Aorta (tissue), 5 donors: ENCODE measurements around the gene RPS16. TPM values are rescaled to one million over a fixed set of nuclear protein-coding genes. Genes with fewer than 3 reads are reported as not detected.

ENCODE experiments used
- ATAC-seq: fragments of 200-7000 bp; cut with Tn5 transposase; one replicate; pipeline ENCODE4 v1.9.1; 2022; ENCODE audit warnings: moderate library complexity; ENCODE audit not compliant: low FRiP score
- DNase-seq, 2 donors: peaks; one replicate each; pipeline ENCODE4 v3.0.0-alpha.2; 2020
- H3K27ac ChIP-seq, 2 donors: one replicate each; pipeline ENCODE4 v1.5.1; 2013; ENCODE audit warnings: low read length in 2 of 2, mild to moderate bottlenecking in 2 of 2, moderate library complexity in 2 of 2, control low read depth in 1 of 2, inconsistent platforms in 1 of 2, low read depth in 1 of 2
- H3K27me3 ChIP-seq, 2 donors: one replicate each; pipeline ENCODE4 v1.6.1; 2013; ENCODE audit warnings: control low read depth in 1 of 2, low read length in 1 of 2, mild to moderate bottlenecking in 1 of 2, moderate library complexity in 1 of 2; ENCODE audit not compliant: insufficient read depth in 2 of 2, control insufficient read depth in 1 of 2
- H3K36me3 ChIP-seq, 2 donors: one replicate each; pipeline ENCODE4 v1.6.1; 2013; ENCODE audit warnings: control low read depth in 1 of 2, low read length in 1 of 2, mild to moderate bottlenecking in 1 of 2; ENCODE audit not compliant: insufficient read depth in 2 of 2, control insufficient read depth in 1 of 2
- H3K4me1 ChIP-seq, 2 donors: one replicate each; pipeline ENCODE4 v1.6.1; 2013; ENCODE audit warnings: low read length in 2 of 2, control low read depth in 1 of 2, mild to moderate bottlenecking in 1 of 2, moderate library complexity in 1 of 2; ENCODE audit not compliant: insufficient read depth in 2 of 2, control insufficient read depth in 1 of 2
- H3K4me3 ChIP-seq, 2 donors: one replicate each; pipeline ENCODE4 v1.5.1; 2013; ENCODE audit warnings: low read length in 2 of 2, control low read depth in 1 of 2, mild to moderate bottlenecking in 1 of 2
- H3K9me3 ChIP-seq: one replicate; pipeline ENCODE4 v1.6.1; 2013; ENCODE audit warnings: mild to moderate bottlenecking, low read length; ENCODE audit not compliant: control insufficient read depth
- WGBS, 2 donors: extraction: QIAGEN DNeasy Blood & Tissue Kit; methylation state at CpG; one replicate each; pipeline ENCODE4 v1.1.7; 2013; 5-methylcytosine and 5-hydroxymethylcytosine counted together
- intact Hi-C, 2 donors: fragments of 100-400 bp; cut with DNase I; formaldehyde crosslinking; loops; one replicate each; pipeline versions ENCODE4 v1.14.2 to v1.15.0; 2022
- polyA plus RNA-seq, 2 donors: library from polyadenylated mRNA; stranded (reverse); fragments of 200-250 nt; gene quantifications; one replicate each; pipeline ENCODE4 v1.2.3, GENCODE V29; 2013
- total RNA-seq, 2 donors: library from RNA; stranded (reverse); fragmentation: NEBNext Ultra II Directional; extraction: Animal tissue kit (Norgen Biotek cat#: 25700); gene quantifications; one replicate each; pipeline ENCODE4 v1.2.1, GENCODE V29; 2021
- donor health status: healthy with polysubstance abuse.
- donor health status: Bipolar disorder and iron deficiency.
- donor health status: DM: no; HTN: no; CAD: no.
- donor health status: DM: no; HTN: no; CAD: no.
- donor health status: DM: yes; HTN: yes; CAD: no.

The RPS16 gene
- total and polyA plus RNA-seq, 4 donors, result 1,268 to 4,459 (median 2,272) TPM

- Histone ChIP-seq H3K27ac (peak overlapping the region in 1 of 2 donors; percentile 86), H3K36me3 (no peaks in the 10 kb centered on the region), H3K4me3 (no peak overlapping the region), H3K9me3 (no peaks in the 10 kb centered on the region), H3K27me3 (no peaks in the 10 kb centered on the region), H3K4me1 (no peaks in the 10 kb centered on the region)
- peak; percentile 94 to 97 for DNase-seq
- intact Hi-C loops, result loop anchor here (1.0 to 5.0 kb wide), 3 partner anchors 13 to 135 kb away; partner anchors contain the start of genes EID2B (in 1 of the 2) and PLEKHG2 (in 1 of the 2)
- ATAC-seq, result peak; percentile 88
- 23 to 28% methylated on average over 15 to 17 of the region's 17 CpGs for WGBS, 2 donors
Measured at GRCh38 chr19:39397360-39398296, 38.1 kb downstream of the RPS16 start.

- H3K27me3 ChIP-seq, result no peaks in the 10 kb centered on the region
- H3K36me3 ChIP-seq, result peaks cover 0 to 3% of the 10 kb centered on the region in 2 donors
- ATAC-seq (peak; percentile 98), DNase-seq (peak; percentile 98)
- 0 to 1% methylated on average over 60 of the region's 60 CpGs for WGBS, 2 donors
- H3K9me3 ChIP-seq, result no peaks in the 10 kb centered on the region
- H3K4me1 ChIP-seq, result no peaks in the 10 kb centered on the region
- peak within 1 kb of the TSS; percentile 84 to 90 for H3K4me3 ChIP-seq
- intact Hi-C loops, result loop anchor here (1.0 to 5.0 kb wide), 2 partner anchors 46 to 49 kb away; partner anchors contain the start of genes RPS16 (in 1 of the 2) and SAMD4B (in 1 of the 2)
- H3K27ac ChIP-seq, result peak within 1 kb of the TSS; percentile 89 to 92
Measured at GRCh38 chr19:39390751-39391437, 44.9 kb downstream of the RPS16 start, which contains the start of the genes MED29 and PAF1. MED29 (plus strand) TSS chr19:39391378; CDS start chr19:39391423, 45 bp downstream. PAF1 (minus strand) TSS chr19:39391106; CDS start chr19:39390864, 242 bp downstream.

GRCh38 chr19:39390451-39390750 lies 45.3 kb downstream of the RPS16 start:
- no peaks in the 10 kb centered on the region for H3K4me1 ChIP-seq
- H3K9me3 ChIP-seq, result no peaks in the 10 kb centered on the region
- peak overlapping the region; percentile 14 to 84 for H3K4me3 ChIP-seq
- intact Hi-C loops, result loop anchor here in 1 of 2 donors (5.0 kb wide), 1 partner anchor 47 kb away; the partner anchor contains the start of gene RPS16
- WGBS, 2 donors, result 0 to 1% methylated on average over 10 of the region's 10 CpGs
- peak overlapping the region; percentile 85 to 89 for H3K27ac ChIP-seq
- ATAC-seq (no peak), DNase-seq (no peak)
- no peaks in the 10 kb centered on the region for H3K27me3 ChIP-seq
- peaks cover 0 to 3% of the 10 kb centered on the region in 2 donors for H3K36me3 ChIP-seq

DNA sequence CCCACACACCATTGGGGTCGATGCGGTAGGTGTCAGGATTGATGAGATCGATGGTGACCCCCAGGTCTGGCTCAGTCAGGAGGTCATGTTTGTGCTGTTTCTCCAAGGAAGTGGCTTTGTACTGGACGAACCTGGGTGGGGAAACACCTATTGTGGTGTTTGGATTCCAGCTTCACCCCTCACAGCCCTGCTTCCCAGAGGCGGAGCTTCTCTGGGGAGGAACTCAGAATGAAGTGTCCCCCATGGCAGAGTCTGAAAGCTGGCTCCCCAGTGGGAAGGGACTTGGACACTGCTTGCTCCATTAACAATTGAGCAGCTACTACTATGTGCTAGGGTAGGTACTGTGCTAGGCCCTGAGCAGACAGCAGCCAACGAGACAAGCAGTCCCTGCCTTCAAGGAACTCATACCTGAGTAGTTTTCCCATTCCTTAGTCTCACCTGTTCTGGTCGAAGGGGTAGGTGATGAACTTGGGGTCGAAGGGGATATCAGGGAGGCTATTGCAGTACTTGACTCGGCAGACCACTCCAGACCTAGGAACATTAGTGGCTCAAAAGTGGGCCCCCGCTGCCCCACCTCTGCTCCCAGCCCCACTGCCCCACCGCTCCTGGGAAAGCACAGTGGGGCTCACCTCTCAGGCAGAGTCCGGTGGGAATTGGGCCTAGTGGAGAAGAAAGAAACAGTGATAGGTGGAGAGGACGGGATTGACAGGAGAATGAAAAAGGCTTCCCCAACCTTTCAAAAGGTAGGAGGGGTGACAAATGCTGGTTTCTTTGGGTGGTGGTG lies 45.9 kb downstream of the RPS16 start:
- no peaks in the 10 kb centered on the region for H3K9me3 ChIP-seq
- H3K4me3 ChIP-seq, result no peak overlapping the region
- peaks cover 0 to 3% of the 10 kb centered on the region in 2 donors for H3K36me3 ChIP-seq
- 62 to 64% methylated on average over 13 of the region's 13 CpGs for WGBS, 2 donors
- no peak for DNase-seq
- peak overlapping the region in 1 of 2 donors; percentile 85 for H3K27ac ChIP-seq
- no peaks in the 10 kb centered on the region for H3K4me1 ChIP-seq
- no peak for ATAC-seq
- H3K27me3 ChIP-seq, result no peaks in the 10 kb centered on the region
- intact Hi-C loops, result loop anchor here in 1 of 2 donors (5.0 kb wide), 1 partner anchor 47 kb away; the partner anchor contains the start of gene RPS16

DNA sequence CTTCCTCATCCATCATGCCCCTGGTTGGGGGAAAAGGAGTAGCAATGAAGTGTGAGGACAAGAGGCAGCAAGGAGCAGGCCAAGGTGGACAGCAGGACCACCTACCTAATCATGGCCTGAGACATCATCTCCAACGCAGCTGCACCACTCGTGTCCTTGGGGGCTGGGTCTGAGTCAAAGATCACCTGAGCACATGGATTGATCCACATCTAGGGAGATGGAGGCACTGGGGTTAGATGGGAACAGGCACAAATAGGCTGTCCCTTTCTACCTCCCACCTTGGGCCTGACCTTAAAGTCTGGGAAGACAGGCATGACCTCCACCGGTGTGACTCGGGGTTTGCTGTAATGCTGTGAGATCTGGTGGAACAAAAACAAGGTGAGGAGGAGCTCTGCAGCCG lies 47.1 kb downstream of the RPS16 start:
- WGBS, 2 donors, result 81 to 84% methylated on average over 5 of the region's 5 CpGs
- DNase-seq (no peak), ATAC-seq (no peak)
- H3K36me3 ChIP-seq, result peaks cover 0 to 3% of the 10 kb centered on the region in 2 donors
- no peak overlapping the region for H3K4me3 ChIP-seq
- H3K4me1 ChIP-seq, result no peaks in the 10 kb centered on the region
- no peaks in the 10 kb centered on the region for H3K27me3 ChIP-seq
- H3K27ac ChIP-seq, result no peak overlapping the region
- no peaks in the 10 kb centered on the region for H3K9me3 ChIP-seq
- intact Hi-C loops, result no loop called here

DNA sequence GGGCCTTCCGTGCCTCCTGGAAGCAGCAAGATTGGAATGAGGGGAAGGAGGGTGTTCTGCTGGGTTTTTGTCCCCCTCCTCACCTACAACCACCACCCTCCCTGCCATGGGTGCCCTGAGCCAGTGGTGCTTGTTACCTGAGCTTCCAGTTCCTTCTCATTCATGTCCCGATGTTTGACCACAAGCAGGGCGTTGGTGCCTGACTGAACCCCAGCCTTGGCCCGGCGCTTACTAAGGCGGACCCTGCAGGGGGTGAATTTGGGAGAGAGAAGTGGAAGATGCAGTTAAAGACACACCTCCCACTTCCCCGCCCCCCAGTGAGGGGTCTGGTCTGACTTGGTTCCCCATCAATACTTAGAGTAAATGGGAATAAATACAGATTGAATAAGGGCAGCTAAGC lies 49.2 kb downstream of the RPS16 start:
- Histone ChIP-seq H3K27me3 (no peaks in the 10 kb centered on the region), H3K4me1 (no peaks in the 10 kb centered on the region), H3K4me3 (no peak overlapping the region), H3K27ac (no peak overlapping the region), H3K36me3 (peaks cover 0 to 5% of the 10 kb centered on the region in 2 donors), H3K9me3 (no peaks in the 10 kb centered on the region)
- DNase-seq (no peak), ATAC-seq (no peak)
- intact Hi-C loops, result no loop called here
- WGBS, 2 donors, result 82 to 86% methylated on average over 7 of the region's 7 CpGs

DNA sequence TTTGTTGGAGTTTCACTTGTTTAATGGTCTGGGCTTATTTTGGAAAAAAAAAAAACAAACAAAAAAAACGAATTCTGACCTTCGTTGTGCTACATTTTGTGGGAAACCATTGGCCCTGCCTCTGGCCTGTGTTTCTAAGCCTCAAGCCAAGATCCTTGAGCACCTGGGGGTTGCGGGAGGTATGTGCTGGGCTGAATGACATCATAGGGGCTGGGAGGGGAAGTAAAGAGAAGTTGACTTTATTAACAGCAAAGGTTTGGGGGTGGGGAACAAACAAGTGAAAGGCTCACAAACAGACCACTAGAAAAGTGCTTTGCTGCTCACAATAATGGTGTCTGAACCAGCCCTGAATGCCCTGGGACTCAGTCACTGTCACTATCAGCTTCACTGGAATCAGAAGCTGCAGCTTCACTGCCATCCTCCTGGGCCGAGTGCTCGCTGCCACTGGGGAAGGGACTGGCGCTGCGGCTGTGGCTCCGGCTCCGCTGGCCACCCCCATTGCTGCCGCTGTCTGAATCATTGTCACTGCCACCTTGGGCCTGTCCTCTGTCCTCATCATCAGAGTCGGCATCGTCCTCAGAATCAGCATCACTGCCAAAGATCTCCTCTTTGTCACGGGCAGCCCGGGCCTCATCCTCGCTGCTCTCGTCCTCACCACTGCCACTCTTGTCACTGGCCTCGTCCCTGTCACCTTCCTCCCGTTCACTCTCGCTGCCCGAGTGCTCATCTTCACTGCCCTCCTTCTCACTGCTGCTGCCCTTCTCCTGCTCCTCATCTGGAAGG lies 49.9 kb downstream of the RPS16 start:
- no peaks in the 10 kb centered on the region for H3K4me1 ChIP-seq
- ATAC-seq, result no peak
- intact Hi-C loops, result no loop called here
- H3K9me3 ChIP-seq, result no peaks in the 10 kb centered on the region
- DNase-seq, result no peak
- 74 to 76% methylated on average over 20 of the region's 20 CpGs for WGBS, 2 donors
- no peak overlapping the region for H3K4me3 ChIP-seq
- peaks cover 2 to 8% of the 10 kb centered on the region in 2 donors for H3K36me3 ChIP-seq
- H3K27me3 ChIP-seq, result no peaks in the 10 kb centered on the region
- H3K27ac ChIP-seq, result no peak overlapping the region
